TTC549 (cell line): ENCODE data around the gene CIITA.
A peak's percentile ranks its signal among the peaks of the same experiment; 100 is the strongest.

Experiments
- FAIRE-seq: peaks from 2 replicates; lab custom pipeline; 2012; peaks lifted over from hg19 to GRCh38; lab: Jason Lieb, UNC

CIITA gene

GRCh38 chr16:10879681-10880589 is 2.9 kb downstream of the CIITA start:
- FAIRE-seq = no peak

- FAIRE-seq = no peak
Observed at GRCh38 chr16:10880594-10881452, 3.8 kb downstream of the CIITA start.

GRCh38 chr16:10881479-10882030 is 4.6 kb downstream of the CIITA start:
- no peak for FAIRE-seq

GRCh38 chr16:10883004-10883403 is 6.0 kb downstream of the CIITA start:
- FAIRE-seq = no peak

- no peak for FAIRE-seq
Observed at GRCh38 chr16:10885246-10885645, 8.2 kb downstream of the CIITA start.

- no peak for FAIRE-seq
Observed at GRCh38 chr16:10888320-10888937, 11.4 kb downstream of the CIITA start.

GRCh38 chr16:10889855-10890254 is 12.9 kb downstream of the CIITA start:
- no peak for FAIRE-seq

GRCh38 chr16:10892782-10893318 is 15.8 kb downstream of the CIITA start:
- FAIRE-seq = no peak

- FAIRE-seq = no peak
Observed at GRCh38 chr16:10895053-10895946, 18.3 kb downstream of the CIITA start.

- FAIRE-seq = no peak
Observed at GRCh38 chr16:10896165-10896564, 19.2 kb downstream of the CIITA start.

- no peak for FAIRE-seq
Observed at GRCh38 chr16:10896723-10897122, 19.7 kb downstream of the CIITA start.

- no peak for FAIRE-seq
Observed at GRCh38 chr16:10897134-10897533, 20.1 kb downstream of the CIITA start.

GRCh38 chr16:10902999-10903398 is 26.0 kb downstream of the CIITA start:
- FAIRE-seq = no peak

- FAIRE-seq = no peak
Observed at GRCh38 chr16:10906482-10906881, 29.5 kb downstream of the CIITA start.

GRCh38 chr16:10906914-10907756 is 30.1 kb downstream of the CIITA start:
- no peak for FAIRE-seq

GRCh38 chr16:10907757-10908045 is 30.7 kb downstream of the CIITA start:
- no peak for FAIRE-seq

- no peak for FAIRE-seq
Observed at GRCh38 chr16:10911267-10911666, 34.3 kb downstream of the CIITA start.

- no peak for FAIRE-seq
Observed at GRCh38 chr16:10916534-10916933, 39.5 kb downstream of the CIITA start.

- FAIRE-seq = peak; percentile 37
Observed at GRCh38 chr16:10918294-10919002, 41.4 kb downstream of the CIITA start.

- FAIRE-seq = no peak
Observed at GRCh38 chr16:10919003-10919351, 42.0 kb downstream of the CIITA start.
